ENCODE measurements around the gene ZBTB4.
"Not testable (repeated sequence)": the region's sequence is repeated elsewhere in the genome, so short reads cannot be mapped to it uniquely, and the experiment has no call there.

ZBTB4 gene

GRCh38 chr17:7495906-7496434 is 16.5 kb upstream of the ZBTB4 start:
- no peak for DNase-seq (ENCODE audit: low spot score)

GRCh38 chr17:7493941-7494340 is 14.5 kb upstream of the ZBTB4 start:
- no peak for DNase-seq (ENCODE audit: low spot score)

DNA sequence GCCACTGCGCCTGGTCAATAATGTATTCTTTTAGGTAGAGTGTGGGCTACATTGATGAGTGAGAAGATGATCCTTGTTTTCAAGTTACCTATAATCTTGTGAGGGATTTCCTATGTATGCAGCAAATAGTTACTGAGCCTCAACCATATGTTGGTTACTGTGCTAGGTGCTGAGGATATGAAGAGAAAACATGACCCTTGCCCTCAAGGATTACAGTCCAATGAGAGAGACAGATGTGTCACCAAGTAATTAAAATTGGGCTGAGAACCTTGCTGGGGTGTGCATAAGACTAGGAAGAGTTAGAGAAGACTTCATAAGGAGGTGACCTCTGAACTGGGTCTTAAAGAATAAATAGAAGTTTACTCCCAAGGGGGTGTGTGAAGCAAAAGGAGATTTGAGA is 12.2 kb upstream of the ZBTB4 start:
- DNase-seq (ENCODE audit: low spot score), result no peak

DNA sequence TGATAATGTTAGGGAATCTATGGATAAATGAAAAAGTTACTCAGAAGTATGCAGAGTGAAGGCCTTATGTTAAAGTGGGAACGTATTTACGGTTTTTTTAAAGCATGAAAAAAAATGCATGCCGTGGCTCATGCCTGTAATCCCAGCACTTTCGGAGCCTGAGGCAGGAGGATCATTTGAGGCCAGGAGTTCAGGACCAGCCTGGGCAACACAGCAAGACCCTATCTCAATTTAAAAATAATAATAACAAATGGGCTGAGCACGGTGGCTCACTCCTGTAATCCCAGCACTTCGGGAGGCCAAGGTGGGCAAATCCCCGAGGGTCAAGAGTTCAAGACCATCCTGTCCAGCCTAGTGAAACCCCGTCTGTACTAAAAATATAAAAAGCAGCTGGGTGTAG is 10.7 kb upstream of the ZBTB4 start:
- DNase-seq (ENCODE audit: low spot score), result no peak

GRCh38 chr17:7486181-7486580 is 6.8 kb upstream of the ZBTB4 start:
- no peak for DNase-seq (ENCODE audit: low spot score)

GRCh38 chr17:7484919-7485377 is 5.5 kb upstream of the ZBTB4 start:
- peak; percentile 38 for DNase-seq (ENCODE audit: low spot score)

DNA sequence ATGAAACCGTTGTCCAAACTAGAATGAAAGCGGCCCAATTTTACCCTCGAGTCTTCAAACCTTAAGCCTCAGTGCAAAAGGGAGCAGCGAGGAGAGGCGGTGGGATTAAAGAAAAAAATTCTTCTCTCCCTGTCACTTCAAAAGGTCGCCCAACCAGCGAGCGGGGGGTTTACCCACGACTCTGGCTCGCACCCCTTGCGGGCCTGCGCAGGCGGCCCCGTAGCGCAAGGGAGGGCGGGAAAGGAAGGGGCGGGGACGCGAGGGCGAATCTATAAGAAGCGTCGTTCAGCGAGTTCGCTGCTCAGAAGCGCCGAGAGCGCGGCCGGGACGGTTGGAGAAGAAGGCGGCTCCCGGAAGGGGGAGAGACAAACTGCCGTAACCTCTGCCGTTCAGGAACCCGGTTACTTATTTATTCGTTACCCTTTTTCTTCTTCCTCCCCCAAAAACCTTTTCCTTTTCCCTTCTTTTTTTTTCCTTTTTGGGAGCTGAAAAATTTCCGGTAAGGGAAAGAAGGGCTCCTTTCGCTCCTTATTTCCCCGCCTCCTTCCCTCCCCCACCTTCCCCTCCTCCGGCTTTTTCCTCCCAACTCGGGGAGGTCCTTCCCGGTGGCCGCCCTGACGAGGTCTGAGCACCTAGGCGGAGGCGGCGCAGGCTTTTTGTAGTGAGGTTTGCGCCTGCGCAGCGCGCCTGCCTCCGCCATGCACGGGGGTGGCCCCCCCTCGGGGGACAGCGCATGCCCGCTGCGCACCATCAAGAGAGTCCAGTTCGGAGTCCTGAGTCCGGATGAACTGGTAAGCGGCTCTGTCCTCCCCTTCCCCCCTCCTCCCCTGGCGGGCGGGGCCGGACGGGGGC is 4.9 kb upstream of the ZBTB4 start, which contains the start of gene POLR2A:
Gene POLR2A, plus strand, starts transcription at position 300 of the 852 bp plus-strand sequence.
- peak; percentile 94 for DNase-seq (ENCODE audit: low spot score)

GRCh38 chr17:7483255-7484066 is 4.0 kb upstream of the ZBTB4 start:
- DNase-seq (ENCODE audit: low spot score), result peak; percentile 95

DNA sequence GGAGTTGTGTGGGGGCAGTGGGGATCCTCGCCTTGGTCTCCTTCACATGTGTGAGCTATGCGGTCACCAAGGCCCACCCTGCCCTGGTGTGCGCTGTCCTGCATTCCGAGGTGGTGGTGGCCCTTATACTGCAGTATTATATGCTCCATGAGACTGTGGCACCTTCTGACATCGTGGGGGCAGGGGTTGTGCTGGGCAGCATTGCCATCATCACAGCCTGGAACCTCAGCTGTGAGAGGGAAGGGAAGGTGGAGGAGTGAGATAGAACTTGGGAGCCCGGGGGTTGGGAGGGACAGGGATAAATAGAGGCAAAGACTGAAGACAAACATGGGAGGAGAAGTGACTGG is 3.3 kb upstream of the ZBTB4 start:
- not testable (repeated sequence) for DNase-seq (ENCODE audit: low spot score)

- DNase-seq (ENCODE audit: low spot score), result not testable (repeated sequence)
Observed at GRCh38 chr17:7481842-7482741, 2.7 kb upstream of the ZBTB4 start.

DNA sequence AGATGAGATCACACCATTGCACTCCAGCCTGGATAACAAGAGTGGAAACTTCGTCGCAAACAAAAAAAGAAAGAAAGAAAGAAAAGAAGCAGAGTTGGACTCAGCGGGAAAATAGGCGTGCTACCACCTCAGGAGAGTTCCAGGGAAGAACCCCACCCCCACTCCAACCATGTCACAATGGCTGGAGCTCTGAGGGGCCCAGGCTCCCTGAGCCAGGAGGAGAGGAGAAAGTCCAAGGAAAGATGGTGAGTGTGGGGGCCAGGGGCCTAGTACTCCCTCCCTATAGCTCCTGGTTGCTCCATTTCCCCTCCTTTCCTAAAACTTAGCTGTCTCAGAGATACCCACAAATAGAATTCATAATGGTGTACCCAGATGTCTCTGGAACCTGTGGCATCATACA is 1.8 kb upstream of the ZBTB4 start, which contains the start of gene SLC35G6:
Gene SLC35G6, plus strand, starts transcription at position 172 of the 400 bp plus-strand sequence. Its CDS starts 71 bp downstream, at position 243.
- DNase-seq (ENCODE audit: low spot score), result not testable (repeated sequence)

DNA sequence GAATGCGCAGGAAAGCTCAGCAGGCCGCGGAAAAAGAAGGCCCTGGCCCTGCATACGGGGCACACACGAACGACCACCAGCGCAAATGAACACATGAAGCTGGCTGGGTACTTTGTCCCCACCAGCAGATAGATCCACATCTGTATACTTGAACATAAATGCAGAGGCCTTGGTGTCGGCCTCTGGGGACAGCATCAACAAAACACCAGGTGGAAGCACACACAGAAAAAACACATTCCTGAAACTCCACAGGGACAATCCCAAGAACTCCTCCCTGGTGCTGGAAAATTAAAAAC is 606 bp upstream of the ZBTB4 start:
- no peak for DNase-seq (ENCODE audit: low spot score)

GRCh38 chr17:7478276-7479212 is 887 bp downstream of the ZBTB4 start:
- peak; percentile 38 for DNase-seq (ENCODE audit: low spot score)

DNA sequence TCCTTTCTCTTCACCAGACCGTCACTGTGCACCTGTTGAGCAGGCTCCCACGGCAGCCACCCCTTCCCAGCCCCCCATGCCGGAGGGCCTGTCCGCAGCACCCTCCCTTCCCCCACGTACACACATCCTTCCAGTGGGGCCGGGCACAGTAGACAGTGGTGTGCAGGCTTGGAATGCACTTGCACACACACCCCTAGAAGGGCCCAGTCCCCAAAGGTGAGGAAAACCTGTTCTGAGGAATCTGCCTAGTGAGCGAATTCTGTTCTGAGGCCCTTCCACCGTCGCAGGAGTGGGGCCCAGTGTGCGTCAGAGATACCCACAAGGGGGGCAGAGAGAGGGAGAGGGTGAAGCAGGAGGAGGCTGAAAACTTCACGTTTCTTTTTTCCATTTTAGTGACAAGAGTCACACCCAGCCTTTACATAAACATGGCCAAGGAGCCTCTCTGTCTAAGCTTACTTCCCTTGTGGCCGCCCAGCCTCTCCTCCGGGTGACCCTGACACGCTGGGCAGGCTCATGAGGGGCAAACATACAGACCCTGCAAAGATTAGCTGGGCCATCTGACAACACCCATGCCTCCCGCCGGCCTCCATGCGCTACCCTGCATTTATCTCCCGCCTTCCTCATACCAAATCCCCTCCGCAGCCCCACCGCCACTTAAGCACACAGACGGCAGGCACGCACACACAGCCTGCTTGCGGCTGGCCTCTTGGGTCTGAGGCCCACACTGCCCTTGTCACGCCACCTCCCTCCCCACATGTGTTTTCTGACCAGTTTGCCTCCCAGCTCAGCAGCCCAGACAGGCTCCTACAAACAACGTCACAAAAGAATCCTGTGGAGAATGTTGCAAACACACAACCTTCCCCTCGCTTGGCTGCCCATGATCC is 1.8 kb downstream of the ZBTB4 start:
- no peak for DNase-seq (ENCODE audit: low spot score)

GRCh38 chr17:7476951-7477350 is 2.5 kb downstream of the ZBTB4 start:
- no peak for DNase-seq (ENCODE audit: low spot score)

- DNase-seq (ENCODE audit: low spot score), result peak; percentile 44
Observed at GRCh38 chr17:7476494-7476893, 2.9 kb downstream of the ZBTB4 start.

DNA sequence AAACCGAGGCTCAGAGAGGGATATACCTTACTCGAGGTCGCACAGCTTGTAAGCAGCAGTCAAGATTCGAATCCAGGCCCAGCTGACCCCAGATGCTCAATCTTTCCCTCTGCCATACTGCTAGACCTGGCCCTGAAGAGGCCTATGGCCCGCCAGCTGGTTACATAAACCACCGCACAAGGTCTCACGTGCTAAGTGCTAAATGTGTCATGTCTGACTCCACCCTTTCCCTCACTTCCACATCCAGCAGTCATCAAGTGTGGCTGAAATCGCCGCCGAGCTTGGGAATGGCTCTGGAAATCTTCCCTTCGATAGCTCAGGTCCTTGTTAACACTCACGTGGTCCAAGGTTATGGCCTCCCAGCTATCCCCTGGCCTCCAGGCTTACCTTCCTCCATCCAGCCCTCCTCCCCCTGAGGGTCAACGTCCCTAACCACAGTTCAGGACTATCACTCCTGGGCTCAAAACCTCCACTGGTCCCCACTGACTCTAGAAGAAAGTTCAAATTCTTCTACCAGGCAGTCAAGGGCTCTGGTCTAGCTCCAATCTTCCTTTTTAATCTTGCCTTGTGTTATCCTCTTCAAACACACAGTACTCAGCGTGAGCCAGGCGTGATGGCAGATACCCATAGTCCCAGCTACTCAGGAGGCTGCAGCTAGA is 3.5 kb downstream of the ZBTB4 start:
- DNase-seq (ENCODE audit: low spot score), result no peak

DNA sequence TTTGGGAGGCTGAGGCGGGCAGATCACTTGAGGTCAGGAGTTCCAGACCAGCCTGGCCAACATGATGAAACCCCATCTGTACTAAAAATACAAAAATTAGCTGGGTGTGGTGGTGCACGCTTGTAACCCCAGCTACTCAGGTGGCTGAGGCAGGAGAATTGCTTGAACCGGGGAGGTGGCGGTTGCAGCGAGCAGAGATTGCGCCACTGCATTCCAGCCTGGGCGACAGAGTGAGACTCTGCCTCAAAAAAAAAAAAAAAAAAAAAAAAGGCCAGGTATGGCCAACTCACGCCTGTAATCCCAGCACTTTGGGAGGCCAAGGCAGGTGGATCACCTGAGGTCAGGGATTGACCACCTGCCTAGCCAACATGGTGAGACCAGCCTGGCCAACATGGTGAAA is 4.7 kb downstream of the ZBTB4 start:
- DNase-seq (ENCODE audit: low spot score), result not testable (repeated sequence)

GRCh38 chr17:7471729-7472128 is 7.7 kb downstream of the ZBTB4 start:
- DNase-seq (ENCODE audit: low spot score), result no peak
